ENCODE measurements around the gene RARG.

The RARG gene

DNA sequence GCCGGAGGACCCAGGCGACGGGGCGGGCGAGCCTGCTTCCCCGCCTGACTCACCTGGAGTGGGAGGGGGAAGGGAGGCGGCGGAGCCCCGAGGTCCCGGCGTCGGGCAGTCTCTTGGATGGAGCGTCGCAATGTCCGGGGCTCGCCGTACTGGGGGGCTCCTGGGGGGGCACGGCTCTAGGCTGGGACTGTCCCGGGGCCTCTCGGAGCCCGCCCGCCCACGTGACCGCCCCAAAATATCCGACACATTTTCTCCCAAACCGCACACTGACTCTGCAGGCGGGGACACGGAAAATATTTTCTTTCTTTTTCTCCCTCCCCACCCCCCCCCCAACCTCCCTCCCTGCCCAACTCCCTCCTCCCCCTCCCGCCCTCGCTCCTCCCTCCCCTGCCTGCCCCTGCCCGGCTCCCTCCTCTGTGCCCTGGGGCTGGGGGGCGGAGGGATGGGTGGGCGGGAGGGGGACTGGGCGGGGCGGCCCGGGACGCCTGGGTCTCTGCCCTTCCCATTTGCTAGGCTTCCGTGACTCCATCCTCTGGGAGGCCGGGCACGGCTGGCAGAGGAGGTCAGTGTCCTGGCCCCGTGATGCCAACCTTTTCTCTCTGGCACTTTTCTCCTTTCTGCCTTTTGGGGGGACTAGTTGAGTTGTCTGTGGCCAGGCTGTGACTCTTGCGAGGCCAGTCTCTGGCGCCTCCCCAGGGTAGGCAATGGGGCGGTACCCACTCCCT, at the start of gene RARG:
Gene RARG, minus strand, starts transcription at position 289 of the 725 bp plus-strand sequence. CDS start 4,664 bp downstream, outside the sequence.
- no peak for DNase-seq (ENCODE audit: low spot score)

DNA sequence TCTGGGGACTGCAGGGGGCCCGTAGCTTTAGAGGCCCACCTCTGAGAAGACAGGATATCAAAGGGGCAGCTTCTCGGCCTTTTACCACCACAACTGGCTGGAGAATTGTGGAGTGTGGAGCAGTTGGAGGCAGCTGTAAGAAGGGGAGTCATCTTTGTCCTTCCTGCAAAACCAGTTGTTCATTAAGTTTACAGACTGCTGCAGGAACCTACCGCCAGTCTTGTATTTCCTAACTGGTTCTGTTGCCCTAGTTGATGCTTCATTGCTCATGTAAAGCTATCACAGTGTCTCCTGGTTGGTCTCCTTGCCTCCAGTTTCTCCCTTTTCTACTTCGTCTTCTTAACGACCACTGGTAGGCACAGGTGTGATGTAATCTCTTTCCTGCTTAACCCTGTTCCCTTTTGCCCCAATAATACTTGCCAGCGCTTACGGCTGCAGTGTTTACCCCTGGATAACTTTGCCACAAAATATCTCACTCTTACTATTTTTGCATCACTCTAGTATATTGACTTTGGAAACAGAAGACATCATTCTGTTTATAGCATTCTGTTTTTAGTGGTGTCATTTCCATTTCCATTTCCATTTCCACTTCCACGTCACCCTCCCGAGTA, 48.0 kb upstream of the RARG start:
- no peak for DNase-seq (ENCODE audit: low spot score)

DNA sequence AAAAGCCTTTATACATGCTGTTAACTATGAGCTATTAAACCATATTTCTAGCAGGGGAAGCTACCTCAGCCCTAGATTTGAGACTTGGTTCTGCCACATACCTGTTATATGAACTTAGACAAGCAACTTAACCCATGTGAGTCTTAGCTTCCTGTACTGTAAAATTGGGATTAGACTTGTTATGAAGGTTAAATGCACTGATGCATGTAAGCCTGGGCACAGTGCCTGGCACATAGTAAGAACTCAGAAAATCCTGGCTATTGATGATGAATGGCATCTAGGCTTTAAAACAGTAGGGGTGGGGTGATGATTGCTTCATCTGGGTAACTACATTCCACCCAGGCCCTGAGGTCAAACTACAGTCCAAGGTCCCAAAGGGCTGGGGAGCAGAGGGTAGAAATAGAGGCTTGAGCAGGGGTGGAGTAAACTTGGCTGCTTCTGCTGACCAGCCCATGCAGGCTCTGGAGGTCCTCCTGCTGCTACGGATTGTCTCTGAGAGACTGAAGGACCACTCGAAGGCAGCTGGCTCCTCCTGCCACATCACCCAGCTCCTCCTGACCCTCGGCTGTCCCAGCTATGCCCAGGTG, 47.4 kb upstream of the RARG start:
- no peak for DNase-seq (ENCODE audit: low spot score)

DNA sequence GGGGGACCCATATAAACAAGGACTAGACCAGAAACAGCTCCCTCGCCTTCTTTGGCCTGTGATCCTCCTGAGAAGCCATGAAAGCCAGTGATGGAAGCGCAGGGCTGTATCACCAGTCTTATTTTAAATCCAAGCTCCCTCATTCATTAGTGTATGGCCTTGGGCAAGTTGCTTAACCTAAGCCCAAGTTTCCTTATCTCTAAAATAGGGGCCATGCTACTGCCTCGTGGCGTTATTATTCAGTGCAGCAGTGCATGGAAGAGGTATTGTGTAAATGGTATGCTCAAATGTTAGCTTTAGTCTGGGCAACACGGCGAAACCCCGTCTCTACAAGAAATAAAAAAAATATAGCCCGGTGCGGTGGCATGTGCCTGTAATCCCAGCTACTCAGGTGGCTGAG, 46.0 kb upstream of the RARG start:
- no peak for DNase-seq (ENCODE audit: low spot score)

DNA sequence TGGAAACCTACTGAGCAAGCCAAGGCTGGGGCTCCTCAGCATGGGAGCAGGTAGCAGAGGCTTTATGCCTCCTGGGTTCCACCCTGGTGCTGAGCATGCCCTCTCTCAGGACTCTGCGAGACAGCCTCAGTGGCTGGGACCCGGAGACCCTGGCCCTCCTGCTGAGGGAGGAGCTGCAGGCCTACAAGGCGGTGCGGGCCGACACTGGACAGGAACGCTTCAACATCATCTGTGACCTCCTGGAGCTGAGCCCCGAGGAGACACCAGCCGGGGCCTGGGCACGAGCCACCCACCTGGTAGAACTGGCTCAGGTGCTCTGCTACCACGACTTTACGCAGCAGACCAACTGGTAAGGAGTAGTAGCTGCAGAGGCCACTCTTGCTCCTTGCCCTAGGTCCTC, 44.5 kb upstream of the RARG start:
- DNase-seq (ENCODE audit: low spot score), result no peak

DNA sequence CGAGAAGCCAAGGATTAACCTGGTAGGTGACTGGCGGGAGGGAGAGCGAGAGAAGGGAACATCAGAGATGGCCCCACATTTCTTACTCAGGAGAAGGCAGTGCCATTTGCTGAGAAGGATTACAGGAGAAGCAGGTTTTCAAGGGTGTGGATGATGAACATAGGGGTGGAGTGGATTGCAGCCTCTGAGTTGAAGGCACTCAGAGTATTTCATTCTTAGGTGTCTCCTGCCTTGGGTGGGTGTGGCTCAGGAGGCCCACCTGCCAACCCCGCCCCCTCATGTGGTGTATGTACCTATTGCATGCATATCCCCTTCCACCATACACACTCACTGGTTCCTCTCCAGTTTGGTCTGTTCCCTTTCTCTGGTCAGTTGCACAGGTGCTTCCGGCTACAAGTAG, 42.4 kb upstream of the RARG start:
- no peak for DNase-seq (ENCODE audit: low spot score)

DNA sequence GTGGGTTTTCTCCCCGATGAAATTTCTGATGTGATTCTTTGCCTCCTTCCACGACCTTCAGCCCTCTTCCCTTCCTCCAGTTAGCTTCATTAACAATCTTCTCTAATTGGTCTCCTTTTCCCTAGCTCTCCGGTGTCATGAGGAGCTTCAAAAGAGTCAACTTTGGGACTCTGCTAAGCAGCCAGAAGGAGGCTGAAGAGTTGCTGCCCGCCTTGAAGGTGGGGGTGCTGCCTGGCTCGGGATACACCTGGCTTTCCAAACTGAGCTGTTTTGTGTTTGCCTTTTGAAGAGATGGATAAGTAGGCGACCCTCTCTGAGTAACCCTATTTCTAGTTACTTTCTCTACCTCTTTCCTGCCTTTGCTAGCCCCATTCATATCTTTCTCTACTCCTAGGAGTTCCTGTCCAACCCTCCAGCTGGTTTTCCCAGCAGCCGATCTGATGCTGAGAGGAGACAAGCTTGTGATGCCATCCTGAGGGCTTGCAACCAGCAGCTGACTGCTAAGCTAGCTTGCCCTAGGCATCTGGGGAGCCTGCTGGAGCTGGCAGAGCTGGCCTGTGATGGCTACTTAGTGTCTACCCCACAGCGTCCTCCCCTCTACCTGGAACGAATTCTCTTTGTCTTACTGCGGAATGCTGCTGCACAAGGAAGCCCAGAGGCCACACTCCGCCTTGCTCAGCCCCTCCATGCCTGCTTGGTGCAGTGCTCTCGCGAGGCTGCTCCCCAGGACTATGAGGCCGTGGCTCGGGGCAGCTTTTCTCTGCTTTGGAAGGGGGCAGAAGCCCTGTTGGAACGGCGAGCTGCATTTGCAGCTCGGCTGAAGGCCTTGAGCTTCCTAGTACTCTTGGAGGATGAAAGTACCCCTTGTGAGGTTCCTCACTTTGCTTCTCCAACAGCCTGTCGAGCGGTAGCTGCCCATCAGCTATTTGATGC, 36.9 kb upstream of the RARG start:
- no peak for DNase-seq (ENCODE audit: low spot score)

DNA sequence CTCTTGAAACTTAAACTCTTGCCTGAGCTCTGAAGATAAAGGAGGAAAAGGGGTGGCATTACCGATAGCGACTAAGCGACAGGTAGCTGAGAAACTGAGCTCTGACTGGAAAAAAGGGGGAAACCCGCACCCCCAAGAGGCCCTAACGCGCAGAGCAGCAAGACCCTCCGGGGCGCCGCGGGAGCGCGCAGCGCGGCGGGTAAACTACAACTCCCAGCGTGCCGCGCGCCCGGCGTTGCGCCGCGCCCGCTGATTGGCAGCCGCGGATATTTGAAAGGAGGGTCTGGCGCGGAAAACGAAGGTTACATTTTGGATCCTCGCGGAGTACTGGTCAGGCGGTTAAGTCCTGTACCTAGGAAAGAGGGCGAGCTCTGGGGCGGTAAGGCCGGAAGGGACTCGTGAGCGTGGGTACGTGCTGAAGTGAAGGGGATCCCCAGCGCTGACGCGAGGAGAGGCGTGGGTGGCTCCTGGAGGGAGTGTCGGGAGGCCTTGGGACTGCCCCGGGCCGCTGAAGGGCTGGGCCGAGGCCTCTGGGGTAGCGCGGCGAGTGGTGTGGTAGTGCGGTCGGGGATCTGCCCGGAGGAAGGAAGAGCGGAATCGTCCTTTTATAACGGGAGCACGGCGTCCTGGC, 36.1 kb upstream of the RARG start, which contains the start of gene ESPL1:
Gene ESPL1, plus strand, starts transcription at position 301 of the 631 bp plus-strand sequence. CDS start 468 bp downstream, outside the sequence.
- DNase-seq (ENCODE audit: low spot score), result peak; percentile 89

DNA sequence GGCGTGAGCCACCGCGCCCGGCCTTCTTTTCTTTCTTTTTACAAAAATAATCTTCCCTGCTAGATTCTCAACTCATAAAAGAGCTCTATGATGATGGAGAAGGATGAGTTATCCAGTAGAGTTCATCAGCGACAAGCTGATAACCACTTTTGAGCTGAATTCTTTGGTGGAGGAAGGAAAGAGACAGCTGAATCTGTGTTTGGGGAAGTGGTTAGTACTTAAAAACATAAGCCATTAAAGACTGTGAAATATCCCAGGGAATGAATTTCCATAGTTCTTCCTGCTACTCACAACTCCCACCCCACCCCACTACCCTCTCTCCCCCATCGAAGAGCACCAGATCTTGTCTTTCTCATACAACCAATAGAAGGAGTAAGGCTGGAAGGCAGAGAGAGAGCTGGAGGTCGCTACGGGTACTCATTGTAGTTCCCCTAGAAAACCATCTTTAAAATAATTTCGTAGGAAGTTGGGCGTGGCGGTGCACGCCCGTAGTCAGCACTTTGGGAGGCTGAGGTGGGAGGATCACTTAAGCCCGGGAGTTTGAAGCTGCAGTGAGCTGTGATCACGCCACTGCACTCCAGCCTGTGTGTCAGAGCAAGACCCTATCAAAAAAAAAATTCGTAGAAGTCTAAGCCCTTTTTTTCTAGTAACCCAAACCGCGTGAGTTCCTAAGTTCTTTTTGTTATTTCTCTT, 35.4 kb upstream of the RARG start:
- no peak for DNase-seq (ENCODE audit: low spot score)

DNA sequence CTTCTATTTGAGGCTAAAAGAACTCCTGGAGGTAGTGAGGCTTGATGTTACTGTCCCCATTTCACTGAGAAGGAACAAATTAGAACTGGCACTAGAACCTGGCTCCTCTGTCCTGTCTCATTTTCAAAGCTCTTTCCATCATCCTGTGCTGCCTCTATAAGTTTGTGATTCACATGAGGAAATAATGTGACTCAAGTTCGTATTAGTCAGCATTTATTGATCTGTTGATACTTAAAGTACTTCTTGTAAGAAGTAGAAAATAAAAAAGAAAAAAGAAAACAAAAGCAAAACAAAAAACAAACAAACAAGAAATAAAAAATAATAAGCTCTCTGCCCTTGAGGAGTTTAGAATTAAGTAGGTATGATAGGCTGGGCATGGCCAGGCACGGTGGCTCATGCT, 33.8 kb upstream of the RARG start:
- no peak for DNase-seq (ENCODE audit: low spot score)

DNA sequence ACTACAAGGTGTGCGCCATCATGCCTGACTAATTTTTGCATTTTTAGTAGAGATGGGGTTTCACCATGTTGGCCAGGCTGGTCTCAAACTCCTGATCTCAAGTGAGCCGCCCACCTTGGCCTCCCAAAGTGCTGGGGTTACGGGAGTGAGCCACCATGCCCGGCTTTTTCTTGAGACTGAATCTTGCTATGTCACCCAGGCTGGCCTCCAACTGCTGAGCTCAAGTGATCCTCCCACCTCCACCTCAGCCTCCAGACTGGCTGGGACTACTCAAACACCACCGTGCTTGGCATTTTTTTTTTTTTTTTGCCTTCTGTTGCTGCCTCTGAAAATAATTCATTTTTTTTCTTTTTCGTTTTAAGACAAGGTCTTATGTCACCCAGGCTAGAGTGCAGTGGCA, 27.9 kb upstream of the RARG start:
- no peak for DNase-seq (ENCODE audit: low spot score)

DNA sequence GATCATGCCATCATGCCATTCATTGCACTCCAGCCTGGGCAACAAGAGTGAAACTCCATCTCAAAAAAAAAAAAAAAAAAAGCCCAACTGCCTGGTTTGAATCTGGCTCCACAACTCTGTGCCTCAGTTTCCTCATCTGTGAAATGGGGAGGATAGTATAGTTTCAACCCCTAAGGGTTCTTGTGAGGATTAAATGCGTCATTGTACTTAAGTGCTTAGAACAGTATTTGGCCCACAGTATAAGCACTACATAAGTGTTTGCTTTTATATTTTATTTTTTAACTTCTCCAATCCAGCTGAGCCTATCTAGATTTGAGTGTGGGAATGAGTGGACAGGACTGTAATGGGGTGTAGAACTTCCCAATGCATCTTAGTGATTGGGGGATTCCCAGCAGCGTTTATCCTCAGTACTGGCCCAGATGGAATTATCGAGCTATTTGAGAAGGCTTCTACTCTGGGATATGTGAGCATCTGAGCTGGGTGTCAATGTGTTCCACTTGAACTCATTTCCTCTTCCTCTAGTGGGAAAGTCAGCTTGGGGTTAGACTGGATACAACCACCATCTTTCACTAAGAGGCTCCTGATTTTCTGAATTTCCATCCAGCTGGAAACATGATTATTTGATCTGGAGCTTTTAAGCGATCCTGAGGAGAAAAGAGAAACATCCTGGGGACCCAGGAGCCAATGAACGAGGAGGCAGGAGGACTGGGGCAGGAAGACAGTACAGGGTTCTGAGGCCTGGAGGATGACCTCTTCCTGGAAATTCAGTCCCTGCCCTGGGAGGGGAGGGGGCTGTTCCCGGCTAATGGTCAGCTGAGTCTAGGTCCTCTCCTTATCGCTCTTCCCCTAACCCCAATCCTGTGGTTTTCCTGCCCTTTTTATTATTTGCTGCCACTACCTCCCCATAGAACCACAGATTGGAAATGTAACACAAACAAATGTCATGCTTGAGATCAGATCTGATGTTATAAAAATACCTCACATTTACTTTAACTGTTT, 26.8 kb upstream of the RARG start:
- no peak for DNase-seq (ENCODE audit: low spot score)

DNA sequence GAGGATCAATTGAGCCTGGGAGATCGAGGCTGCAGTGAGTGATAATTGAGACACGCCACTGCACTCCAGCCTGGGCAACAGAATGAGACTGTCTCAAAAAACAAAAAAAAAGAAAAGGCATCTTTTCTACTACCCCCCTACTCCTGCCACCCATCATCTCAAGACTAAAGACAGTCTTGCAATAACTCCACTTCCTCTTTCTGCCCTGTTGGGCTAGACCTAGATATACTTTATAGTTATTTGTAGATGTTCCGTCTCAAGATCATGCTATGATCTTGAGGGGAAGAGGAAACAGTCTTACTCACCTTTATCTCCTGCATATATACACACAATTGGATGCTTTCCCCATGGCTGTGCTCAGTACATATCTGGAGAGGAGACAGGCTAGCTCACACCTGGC, 24.0 kb upstream of the RARG start:
- DNase-seq (ENCODE audit: low spot score), result no peak

DNA sequence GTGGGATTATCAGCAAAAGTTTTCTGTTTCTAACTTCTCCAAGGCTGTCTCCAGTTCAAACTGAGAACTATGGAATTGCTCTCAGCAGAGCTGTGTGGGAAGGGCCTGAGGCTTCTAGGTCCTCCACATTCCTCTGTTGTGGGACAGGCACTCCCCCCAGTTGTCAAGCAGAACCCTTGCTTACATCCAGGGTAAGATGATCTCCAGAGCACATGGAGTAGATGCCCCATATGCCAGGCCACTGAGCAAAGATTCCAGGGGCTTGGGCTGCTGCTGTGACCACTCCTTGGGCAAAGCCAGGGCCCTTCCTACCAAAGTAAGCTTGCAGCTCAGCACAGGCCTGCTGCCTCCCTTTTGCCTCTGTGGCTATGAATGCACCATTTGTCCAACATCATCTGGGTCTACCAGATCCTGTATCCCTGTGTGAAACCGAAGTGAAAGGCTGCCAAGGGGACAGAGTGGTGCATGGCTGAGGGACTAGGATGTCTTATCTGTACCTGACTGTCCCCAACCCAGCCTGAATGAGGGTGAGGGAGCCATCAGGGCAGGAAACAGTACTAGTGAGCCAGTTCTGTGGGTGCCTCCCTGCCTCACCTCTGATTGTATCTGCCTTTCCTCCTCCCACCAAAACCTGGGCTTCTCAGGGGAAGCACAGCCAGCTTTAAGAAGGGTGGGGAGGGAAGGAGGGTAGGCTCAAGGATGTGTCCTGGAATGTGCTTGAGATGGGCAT, 23.0 kb upstream of the RARG start:
- DNase-seq (ENCODE audit: low spot score), result no peak

DNA sequence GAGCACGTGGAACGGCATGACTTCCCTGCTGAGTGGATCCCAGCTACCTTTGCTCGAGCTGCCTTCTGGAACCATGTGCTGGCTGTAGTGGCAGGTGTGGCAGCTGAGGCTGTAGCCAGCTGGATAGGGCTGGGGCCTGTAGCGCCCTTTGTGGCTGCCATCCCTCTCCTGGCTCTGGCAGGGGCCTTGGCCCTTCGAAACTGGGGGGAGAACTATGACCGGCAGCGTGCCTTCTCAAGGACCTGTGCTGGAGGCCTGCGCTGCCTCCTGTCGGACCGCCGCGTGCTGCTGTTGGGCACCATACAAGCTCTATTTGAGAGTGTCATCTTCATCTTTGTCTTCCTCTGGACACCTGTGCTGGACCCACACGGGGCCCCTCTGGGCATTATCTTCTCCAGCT, 21.3 kb upstream of the RARG start:
- no peak for DNase-seq (ENCODE audit: low spot score)

DNA sequence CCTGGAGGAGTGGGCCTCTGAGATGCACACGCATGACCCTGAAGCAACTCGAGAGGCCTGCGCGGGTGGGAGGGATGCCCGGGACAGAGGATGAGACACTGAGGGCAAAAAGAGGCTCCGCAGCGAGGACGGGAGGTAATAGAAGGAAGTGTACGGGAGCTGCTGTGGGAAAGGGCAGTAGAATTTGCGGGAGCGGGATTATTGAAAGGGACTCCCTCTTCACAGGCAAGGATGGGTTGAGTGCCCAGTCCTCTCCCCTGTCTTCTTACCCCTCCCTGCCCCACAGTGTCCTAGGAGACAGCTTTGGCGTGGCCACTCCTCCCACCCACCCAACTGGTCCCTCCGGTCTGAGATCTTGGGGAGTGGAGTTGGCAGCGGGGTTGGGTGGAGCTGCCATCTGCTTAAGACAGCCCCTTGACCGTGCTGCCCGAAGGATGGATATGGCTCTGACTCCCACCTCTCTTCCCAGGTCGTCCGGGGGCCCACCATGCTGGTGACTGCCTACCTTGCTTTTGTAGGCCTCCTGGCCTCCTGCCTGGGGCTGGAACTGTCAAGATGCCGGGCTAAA, 20.4 kb upstream of the RARG start:
- DNase-seq (ENCODE audit: low spot score), result no peak

DNA sequence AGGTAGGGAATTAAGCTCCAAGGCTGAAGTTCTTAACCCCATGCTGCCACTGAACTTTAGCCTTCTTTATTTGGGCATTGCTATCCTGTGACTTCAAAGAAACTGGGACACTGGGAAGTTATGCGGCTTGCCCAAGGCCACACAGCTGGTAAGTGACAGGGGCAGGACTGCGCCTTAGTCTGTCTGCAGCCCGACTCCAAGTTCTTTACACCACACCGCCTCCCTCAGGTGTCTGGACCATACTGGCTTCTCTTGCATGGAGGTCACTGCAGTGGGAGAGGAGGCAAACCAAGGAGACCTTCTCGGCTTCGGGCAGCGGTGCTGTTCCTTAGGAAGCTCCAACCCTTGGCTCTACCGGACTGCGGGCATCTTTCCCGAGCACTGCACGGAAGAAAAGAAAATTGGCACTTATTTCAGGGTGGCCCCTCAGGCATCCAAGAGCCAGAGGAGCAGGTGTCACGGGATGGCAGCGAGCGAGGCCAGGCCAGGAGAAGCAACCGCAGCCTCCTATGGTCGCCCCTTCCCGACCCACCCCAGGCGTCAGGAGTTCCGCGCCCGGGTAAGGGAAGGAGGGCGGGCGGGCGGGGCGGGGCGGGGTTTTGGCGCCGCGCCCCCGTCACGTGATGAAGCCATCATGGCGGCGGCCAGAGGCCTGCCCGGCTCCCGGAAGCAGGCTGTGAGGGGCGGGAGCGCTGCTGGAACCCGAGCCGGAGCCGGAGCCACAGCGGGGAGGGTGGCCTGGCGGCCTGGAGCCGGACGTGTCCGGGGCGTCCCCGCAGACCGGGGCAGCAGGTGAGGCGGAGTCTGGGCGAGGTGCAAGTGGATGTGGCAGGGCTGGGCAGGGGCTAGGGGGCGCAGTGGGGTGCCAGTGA, 19.7 kb upstream of the RARG start:
- peak; percentile 90 for DNase-seq (ENCODE audit: low spot score)

DNA sequence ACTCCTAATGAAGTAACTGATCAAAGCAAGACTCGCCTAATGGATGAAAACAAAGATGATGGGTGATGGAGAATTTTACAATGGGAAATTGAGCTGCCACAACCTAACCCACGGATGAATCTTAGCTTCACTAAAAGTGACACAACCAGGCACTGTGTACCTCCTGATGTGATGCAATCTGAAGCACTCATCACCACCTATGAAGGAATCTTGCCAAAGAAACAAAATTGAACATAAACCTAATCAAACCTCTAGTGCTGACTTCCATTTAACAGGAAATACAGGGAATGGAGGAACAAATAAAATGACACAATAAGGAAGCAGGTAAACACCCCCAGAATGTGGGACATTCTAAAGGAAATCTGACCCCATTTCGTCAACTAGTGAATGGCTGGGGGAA, 13.3 kb upstream of the RARG start:
- DNase-seq (ENCODE audit: low spot score), result no peak
